HepG2 (cell line): Measurements from ENCODE around the gene GJD3. TPM values are rescaled to one million over a fixed set of nuclear protein-coding genes. Genes with fewer than 3 reads are reported as not detected.
A peak's percentile ranks its signal among the peaks of the same experiment; 100 is the strongest.

Source experiments
- ATAC-seq: fragments of 200-7000 bp; cut with Tn5 transposase; 3 replicates; pipeline ENCODE4 v1.9.1; 2020; ENCODE audit warnings: mild to moderate bottlenecking, moderate library complexity
- BruUV-seq: library from RNA; stranded (reverse); fragments of 400-500 nt; replicated peaks from 2 replicates; lab custom pipeline; 2021; lab: Mats Ljungman, UMichigan
- CTCF ChIA-PET: fragments of 300-600 bp; formaldehyde crosslinking; extraction: SDS; loops from one replicate; lab custom pipeline; 2021; ENCODE audit warnings: low total read pairs, inconsistent platforms, low intra/inter-chr PET ratio; lab: Yijun Ruan, JAX
- POLR2A ChIA-PET: fragments of 350-600 bp; sonication (Branson Sonifier 250); formaldehyde crosslinking; loops from one replicate; lab custom pipeline; 2020; ENCODE audit warnings: antibody characterized with exemption, inconsistent platforms; lab: Yijun Ruan, JAX
- DNase-seq: peaks from one replicate; pipeline ENCODE4 v3.0.0-alpha.2; 2015; ENCODE audit warnings: low spot score
- FAIRE-seq: peaks from 3 replicates; lab custom pipeline; 2011; peaks lifted over from hg19 to GRCh38; lab: Jason Lieb, UNC
- H2AFZ ChIP-seq: one replicate; pipeline ENCODE4 v1.6.1; 2011; ENCODE audit warnings: low read length, inconsistent platforms
- H3K27ac ChIP-seq: fragments of 300-600 bp; 3 replicates; pipeline ENCODE4 v1.8.0; 2011; ENCODE audit warnings: mixed run types, mild to moderate bottlenecking, mixed read lengths, low read length, inconsistent platforms; ENCODE audit not compliant: insufficient read depth; ENCODE audit errors: extremely low read length
- H3K27me3 ChIP-seq, 2 experiments: fragments of 200-600 bp in 1 of 2; 2 replicates in 1 of 2; 3 replicates in 1 of 2; pipeline versions ENCODE4 v1.6.0 to v1.8.0; 2011; ENCODE audit warnings: low read length in 2 of 2, mild to moderate bottlenecking in 2 of 2, moderate library complexity in 2 of 2, inconsistent platforms in 1 of 2; ENCODE audit not compliant: insufficient read depth in 2 of 2, control insufficient read depth in 1 of 2
- H3K36me3 ChIP-seq, 2 experiments: fragments of 200-600 bp in 1 of 2; replicated peaks in 1 of 2; 2 replicates in 1 of 2; 3 replicates in 1 of 2; pipeline versions ENCODE4 v1.5.1 to v1.8.0; 2011; ENCODE audit warnings: low read length in 2 of 2, inconsistent platforms in 1 of 2; ENCODE audit not compliant: insufficient read depth in 2 of 2, control insufficient read depth in 1 of 2
- H3K4me1 ChIP-seq: 2 replicates; pipeline ENCODE4 v1.5.1; 2012; ENCODE audit warnings: low read length, inconsistent platforms; ENCODE audit not compliant: insufficient read depth
- H3K4me2 ChIP-seq: 2 replicates; pipeline ENCODE4 v1.6.0; 2011; ENCODE audit warnings: low read depth, low read length, inconsistent platforms
- H3K4me3 ChIP-seq, 3 experiments: fragments of 200-600 bp in 1 of 3; sonication (generic), shearing (Covaris generic) in 1 of 3; replicated peaks in 1 of 3; 2 replicates each; pipeline ENCODE4 v1.5.1; 2011 to 2016; ENCODE audit warnings: low read length in 3 of 3, inconsistent platforms in 2 of 3, low read depth in 2 of 3, mild to moderate bottlenecking in 2 of 3, control low read depth in 1 of 3, mixed read lengths in 1 of 3; ENCODE audit not compliant: insufficient read depth in 1 of 3
- H3K79me2 ChIP-seq: one replicate; pipeline ENCODE4 v1.6.1; 2011; ENCODE audit warnings: low read length, inconsistent platforms; ENCODE audit not compliant: insufficient read depth
- H3K9ac ChIP-seq: 2 replicates; pipeline ENCODE4 v1.6.0; 2011; ENCODE audit warnings: mild to moderate bottlenecking, low read depth, low read length, inconsistent platforms; ENCODE audit not compliant: insufficient read depth
- H3K9me3 ChIP-seq: 2 replicates; pipeline ENCODE4 v1.5.1; 2012; ENCODE audit warnings: mild to moderate bottlenecking, low read length
- H4K20me1 ChIP-seq: 2 replicates; pipeline ENCODE4 v1.6.0; 2011; ENCODE audit warnings: inconsistent platforms, mild to moderate bottlenecking, low read length, moderate library complexity; ENCODE audit not compliant: insufficient read depth
- DNMT1 ChIP-seq: sonication (generic); formaldehyde crosslinking; IDR thresholded peaks from 2 replicates; pipeline ENCODE4 v1.5.1; 2020; ENCODE audit warnings: mild to moderate bottlenecking, missing genetic modification reagents
- FOXK1 ChIP-seq: sonication (generic); formaldehyde crosslinking; IDR thresholded peaks from 2 replicates; pipeline ENCODE4 v1.4.0; 2020; ENCODE audit warnings: low read depth, missing genetic modification reagents, borderline replicate concordance
- HOXA7 ChIP-seq: sonication (generic); formaldehyde crosslinking; IDR thresholded peaks from 2 replicates; pipeline ENCODE4 v1.8.1; 2022; ENCODE audit warnings: mild to moderate bottlenecking, missing genetic modification reagents, moderate library complexity
- JDP2 ChIP-seq: sonication (generic); formaldehyde crosslinking; IDR thresholded peaks from 2 replicates; pipeline ENCODE4 v1.8.1; 2022; ENCODE audit warnings: missing genetic modification reagents, borderline replicate concordance
- POLR2G ChIP-seq: fragments of 200-400 bp; formaldehyde crosslinking; IDR thresholded peaks from 2 replicates; pipeline ENCODE4 v1.6.1; 2018; ENCODE audit warnings: mild to moderate bottlenecking, low read depth, low read length, moderate library complexity
- RXRB ChIP-seq: IDR thresholded peaks from 2 replicates; pipeline ENCODE4 v1.6.1; 2016; ENCODE audit warnings: borderline replicate concordance, missing genetic modification reagents, missing compliant biosample characterization
- ZMYM3 ChIP-seq: sonication (generic); formaldehyde crosslinking; IDR thresholded peaks from 2 replicates; pipeline ENCODE4 v1.5.1; 2020; ENCODE audit warnings: mild to moderate bottlenecking, missing genetic modification reagents
- ZNF484 ChIP-seq: sonication (generic); formaldehyde crosslinking; IDR thresholded peaks from 2 replicates; pipeline ENCODE4 v1.5.1; 2020; ENCODE audit warnings: mild to moderate bottlenecking, low read depth, missing genetic modification reagents, borderline replicate concordance
- WGBS: methylation state at CpG from one replicate; pipeline ENCODE4 v1.1.6; 2017; ENCODE audit warnings: low lambda C conversion rate; 5-methylcytosine and 5-hydroxymethylcytosine counted together
- in situ Hi-C: cut with HindIII; loops from 2 replicates; pipeline ENCODE4 v1.10.0; 2017; ENCODE audit warnings: low pct_unique_long_range_greater_than_20kb; ENCODE audit not compliant: extremely low pct_ligation_motif_present
- intact Hi-C: fragments of 100-400 bp; cut with micrococcal nuclease; formaldehyde crosslinking; loops from one replicate; pipeline ENCODE4 v1.10.0; 2022; ENCODE audit not compliant: unreplicated experiment
- polyA plus RNA-seq, 8 experiments: library from polyadenylated mRNA; depleted of rRNA in 3 of 8; stranded (reverse) in 7 of 8; unstranded in 1 of 8; fragments of >200 nt; fragmentation: Illumina TruSeq in 4 of 8; extraction: Trizol in 4 of 8; gene quantifications; 2 replicates each; pipeline versions ENCODE4 v1.2.1 to v1.2.3, GENCODE V29; 2011 to 2016; ENCODE audit warnings: low read depth in 4 of 8, missing spikeins in 1 of 8, mixed read lengths in 1 of 8; ENCODE audit not compliant: insufficient read depth in 1 of 8
- total RNA-seq, 5 experiments: library from RNA; depleted of rRNA; stranded (reverse); fragments of >200 nt; fragmentation: Illumina TruSeq; extraction: Trizol; gene quantifications; 2 replicates each; pipeline ENCODE4 v1.2.3, GENCODE V29; 2016; ENCODE audit warnings: low read depth in 1 of 5
- TF ChIP-seq, protein P1 (sequence below): fragments of 450-650 bp; IDR thresholded peaks from 2 replicates; pipeline ENCODE4 v1.6.1; 2017
- TF ChIP-seq, protein P2 (sequence below): sonication (generic); formaldehyde crosslinking; IDR thresholded peaks from 2 replicates; pipeline ENCODE4 v1.4.0; 2020; ENCODE audit warnings: missing genetic modification reagents

Gene GJD3
- total and polyA plus RNA-seq, 2 of the 13 experiments (the other 11 are each of a cell fraction or from before 2014, with no cell fraction given), result not detected

DNA sequence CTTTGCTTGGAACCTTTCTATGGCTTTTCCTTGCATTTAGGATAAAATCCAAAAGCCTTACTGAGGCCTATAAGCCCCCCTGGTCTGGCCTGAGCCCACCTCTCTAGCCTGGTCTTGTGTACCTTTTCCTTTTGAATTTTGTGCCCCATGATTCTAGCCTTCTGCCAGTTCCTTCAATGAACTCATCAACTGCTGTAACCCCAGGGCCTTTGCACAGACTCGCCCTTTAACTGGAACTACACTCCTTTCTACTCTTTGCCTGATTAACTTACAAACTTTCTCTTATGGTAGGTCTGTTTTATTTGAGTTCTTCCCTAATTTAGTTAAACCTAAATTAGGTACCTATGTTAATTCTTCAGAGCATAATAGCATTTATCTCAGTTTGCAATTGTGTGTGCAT lies 24.2 kb downstream of the GJD3 start:
- in situ Hi-C loops, result no loop called here
- POLR2A ChIA-PET, result interaction anchor here (0.8 to 6.6 kb wide), 6 partner anchors 9 to 33 kb away, joined by 4 to 48 read pairs (median 14); no protein-coding TSS in a partner anchor
- Histone ChIP-seq H3K36me3 (peaks cover 0 to 1% of the 10 kb centered on the region in 2 experiments; a peak in 1 of 5 replicates), H3K4me3 (no peak overlapping the region; a peak in 1 of 6 replicates), H3K27ac (no peak overlapping the region), H3K9me3 (no peaks in the 10 kb centered on the region), H3K9ac (no peak overlapping the region), H4K20me1 (peaks cover 16% of the 10 kb centered on the region), H3K27me3 (no peaks in the 10 kb centered on the region), H3K79me2 (peaks cover 20% of the 10 kb centered on the region), H2AFZ (no peak overlapping the region), H3K4me1 (peaks cover 46% of the 10 kb centered on the region), H3K4me2 (0 out of 2 replicates have a peak overlapping the region, but pooled peaks have one; percentile 73)
- WGBS, result 100% methylated on average over 1 of the region's 1 CpG
- TF ChIP-seq POLR2G (no peak), ZMYM3 (CRISPR knock-in tag) (peak; percentile 73), FOXK1 (CRISPR knock-in tag) (no peak)
- TF ChIP-seq, protein P1, sequence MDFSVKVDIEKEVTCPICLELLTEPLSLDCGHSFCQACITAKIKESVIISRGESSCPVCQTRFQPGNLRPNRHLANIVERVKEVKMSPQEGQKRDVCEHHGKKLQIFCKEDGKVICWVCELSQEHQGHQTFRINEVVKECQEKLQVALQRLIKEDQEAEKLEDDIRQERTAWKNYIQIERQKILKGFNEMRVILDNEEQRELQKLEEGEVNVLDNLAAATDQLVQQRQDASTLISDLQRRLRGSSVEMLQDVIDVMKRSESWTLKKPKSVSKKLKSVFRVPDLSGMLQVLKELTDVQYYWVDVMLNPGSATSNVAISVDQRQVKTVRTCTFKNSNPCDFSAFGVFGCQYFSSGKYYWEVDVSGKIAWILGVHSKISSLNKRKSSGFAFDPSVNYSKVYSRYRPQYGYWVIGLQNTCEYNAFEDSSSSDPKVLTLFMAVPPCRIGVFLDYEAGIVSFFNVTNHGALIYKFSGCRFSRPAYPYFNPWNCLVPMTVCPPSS, result no peak
- intact Hi-C loops, result no loop called here
- BruUV-seq, result no TSS peak
- no peak for ATAC-seq
- no peak for DNase-seq
- no peak for FAIRE-seq
- CTCF ChIA-PET, result interaction anchor here (1.3 kb wide), 1 partner anchor 15 kb away, joined by 3 read pairs; no protein-coding TSS in a partner anchor

DNA sequence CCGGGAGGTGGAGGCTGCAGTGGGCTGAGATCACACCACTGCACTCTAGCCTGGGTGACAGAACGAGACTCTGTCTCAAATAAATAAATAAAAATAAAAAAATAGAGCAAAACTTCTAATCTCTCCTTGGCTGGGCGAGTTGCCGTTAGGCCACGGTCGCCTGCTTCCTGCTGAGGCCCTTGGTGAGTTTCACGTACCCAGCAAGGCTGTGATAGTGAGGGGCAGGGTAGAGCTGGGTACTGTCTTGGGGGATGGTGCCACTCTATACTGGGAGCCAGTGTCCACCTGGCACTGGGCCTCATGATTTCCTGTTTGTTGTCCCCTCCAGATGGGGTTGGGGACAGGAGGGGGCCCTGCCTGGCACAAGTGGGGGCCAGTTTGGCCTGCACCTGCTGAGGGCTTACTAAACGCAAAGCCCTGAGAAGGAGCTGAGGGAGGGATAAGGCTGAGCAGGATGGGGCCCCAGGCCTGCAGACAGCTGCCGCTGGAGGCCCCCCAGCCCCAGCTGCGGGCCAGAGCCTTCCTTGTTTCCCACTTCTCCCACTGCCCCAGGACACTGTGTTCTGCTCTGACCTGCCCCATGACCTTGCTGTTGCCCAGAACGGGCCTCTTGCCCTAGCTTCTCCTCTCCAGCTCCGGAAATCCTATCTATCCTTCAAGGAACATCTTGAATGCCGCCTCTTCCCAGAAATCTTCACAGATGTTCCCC lies 25.4 kb downstream of the GJD3 start:
- no peak overlapping the region for H3K4me2 ChIP-seq
- H3K27ac ChIP-seq, result no peak overlapping the region
- H3K27me3 ChIP-seq, result no peaks in the 10 kb centered on the region
- WGBS, result 87% methylated on average over 13 of the region's 13 CpGs
- POLR2A ChIA-PET, result no interaction called here
- no TSS peak for BruUV-seq
- CTCF ChIA-PET, result no interaction called here
- FAIRE-seq (no peak), DNase-seq (no peak), ATAC-seq (no peak)
- intact Hi-C loops (no loop called here), in situ Hi-C loops (no loop called here)
- H3K4me1 ChIP-seq, result peaks cover 49% of the 10 kb centered on the region
- H3K36me3 ChIP-seq, result peaks cover 0 to 1% of the 10 kb centered on the region in 2 experiments; a peak in 1 of 5 replicates
- no peak overlapping the region for H2AFZ ChIP-seq
- H3K4me3 ChIP-seq, result no peak overlapping the region
- peaks cover 14% of the 10 kb centered on the region for H3K79me2 ChIP-seq
- no peak overlapping the region for H3K9ac ChIP-seq
- TF ChIP-seq HOXA7 (no peak), JDP2 (CRISPR knock-in tag) (no peak), ZNF484 (CRISPR knock-in tag) (no peak), RXRB (CRISPR knock-in tag) (no peak), DNMT1 (CRISPR knock-in tag) (no peak)
- TF ChIP-seq, protein P2, sequence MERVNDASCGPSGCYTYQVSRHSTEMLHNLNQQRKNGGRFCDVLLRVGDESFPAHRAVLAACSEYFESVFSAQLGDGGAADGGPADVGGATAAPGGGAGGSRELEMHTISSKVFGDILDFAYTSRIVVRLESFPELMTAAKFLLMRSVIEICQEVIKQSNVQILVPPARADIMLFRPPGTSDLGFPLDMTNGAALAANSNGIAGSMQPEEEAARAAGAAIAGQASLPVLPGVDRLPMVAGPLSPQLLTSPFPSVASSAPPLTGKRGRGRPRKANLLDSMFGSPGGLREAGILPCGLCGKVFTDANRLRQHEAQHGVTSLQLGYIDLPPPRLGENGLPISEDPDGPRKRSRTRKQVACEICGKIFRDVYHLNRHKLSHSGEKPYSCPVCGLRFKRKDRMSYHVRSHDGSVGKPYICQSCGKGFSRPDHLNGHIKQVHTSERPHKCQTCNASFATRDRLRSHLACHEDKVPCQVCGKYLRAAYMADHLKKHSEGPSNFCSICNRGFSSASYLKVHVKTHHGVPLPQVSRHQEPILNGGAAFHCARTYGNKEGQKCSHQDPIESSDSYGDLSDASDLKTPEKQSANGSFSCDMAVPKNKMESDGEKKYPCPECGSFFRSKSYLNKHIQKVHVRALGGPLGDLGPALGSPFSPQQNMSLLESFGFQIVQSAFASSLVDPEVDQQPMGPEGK (CRISPR knock-in tag), result 0 out of 2 replicates have a peak, but pooled peaks have one; percentile 10
- H3K9me3 ChIP-seq, result no peaks in the 10 kb centered on the region
- H4K20me1 ChIP-seq, result peaks cover 16% of the 10 kb centered on the region
